ENCODE results near the gene HSD17B2.

GRCh38 chr16:82108774-82109173 lies 73.7 kb downstream of the HSD17B2 start:
- TF ChIP-seq REST (IDR thresholded peaks at IDR 0.05; ENCODE audit: low read depth) (no peak), CEBPB (IDR thresholded peaks at IDR 0.05) (no peak), TEAD4 (IDR thresholded peaks at IDR 0.05) (no peak), RAD21 (IDR thresholded peaks at IDR 0.05; ENCODE audit: low read depth) (no peak), NFIC (IDR thresholded peaks at IDR 0.05) (no peak)
